Measurements from ENCODE around the gene SRPRA. TPM values are rescaled to one million over a fixed set of nuclear protein-coding genes. Genes with fewer than 3 reads are reported as not detected.

SRPRA gene
- total RNA-seq, 1 donor from 2014 or later, result 110 TPM

DNA sequence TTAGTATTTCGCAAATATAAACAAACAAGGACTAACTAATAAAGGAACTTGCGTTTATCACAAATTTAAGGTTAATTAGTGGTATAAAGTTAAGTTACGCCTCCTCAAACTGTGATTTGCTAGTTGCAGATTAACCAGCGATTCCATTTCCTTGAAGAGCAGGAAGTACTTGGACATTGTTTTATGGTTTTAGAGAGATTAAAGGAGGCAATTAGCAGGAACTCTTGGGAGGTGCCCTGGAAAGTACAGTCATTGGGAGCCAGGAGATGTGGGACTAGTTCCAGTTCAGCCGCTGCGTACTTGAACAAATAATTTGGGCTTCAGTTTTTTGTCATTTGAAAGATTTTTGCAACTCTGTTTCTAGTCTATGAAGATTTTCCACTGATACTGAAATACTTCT is 53.9 kb downstream of the SRPRA start:
- H3K36me3 Mint-ChIP-seq (ENCODE audit: low read depth), result no peaks in the 10 kb centered on the region
- H3K27me3 Mint-ChIP-seq (ENCODE audit: low read depth), result no peaks in the 10 kb centered on the region
- no peak overlapping the region for H3K4me3 Mint-ChIP-seq (ENCODE audit: unreplicated experiment)
- DNase-seq (ENCODE audit: low spot score), result no peak
- H3K9me3 Mint-ChIP-seq (ENCODE audit: low read depth), result no peaks in the 10 kb centered on the region
- TF ChIP-seq CTCF (IDR thresholded peaks at IDR 0.05), result no peak
- H3K4me1 Mint-ChIP-seq (ENCODE audit: low read depth), result peaks cover 42% of the 10 kb centered on the region
- H3K27ac Mint-ChIP-seq (ENCODE audit: unreplicated experiment), result no peak overlapping the region

GRCh38 chr11:126214441-126214840 is 54.3 kb downstream of the SRPRA start:
- no peaks in the 10 kb centered on the region for H3K27me3 Mint-ChIP-seq (ENCODE audit: low read depth)
- no peaks in the 10 kb centered on the region for H3K9me3 Mint-ChIP-seq (ENCODE audit: low read depth)
- H3K27ac Mint-ChIP-seq (ENCODE audit: unreplicated experiment), result no peak overlapping the region
- peaks cover 1% of the 10 kb centered on the region for H3K36me3 Mint-ChIP-seq (ENCODE audit: low read depth)
- no peak for DNase-seq (ENCODE audit: low spot score)
- H3K4me1 Mint-ChIP-seq (ENCODE audit: low read depth), result peaks cover 40% of the 10 kb centered on the region
- H3K4me3 Mint-ChIP-seq (ENCODE audit: unreplicated experiment), result no peak overlapping the region
- no peak for TF ChIP-seq CTCF (IDR thresholded peaks at IDR 0.05)

Other genes starting within 250 kb of the SRPRA start
- gene CDON, start 206.0 kb downstream of the SRPRA start, total RNA-seq, result 17.6 to 26.8 TPM (median 19.9 TPM) in 3 replicates
- 16.1 to 18.8 TPM (median 16.2 TPM) in 3 replicates for gene RPUSD4, start 57.2 kb downstream of the SRPRA start, total RNA-seq
- 23.2 to 25.9 TPM (median 24.3 TPM) in 3 replicates for gene FAM118B, start 57.1 kb downstream of the SRPRA start, total RNA-seq
- gene FOXRED1, start 259 bp upstream of the SRPRA start, total RNA-seq, result 19.1 to 32.5 TPM (median 19.3 TPM) in 3 replicates
- gene TIRAP, start 14.2 kb upstream of the SRPRA start, total RNA-seq, result 8.6 to 10.0 TPM (median 9.8 TPM) in 3 replicates
- 12.3 to 14.8 TPM (median 12.4 TPM) in 3 replicates for gene DCPS, start 35.2 kb upstream of the SRPRA start, total RNA-seq
- 30.7 to 75.9 TPM (median 30.9 TPM) in 3 replicates for gene ST3GAL4, start 86.8 kb upstream of the SRPRA start, total RNA-seq